Ovary (tissue), 9 donors: Measurements from ENCODE around the gene BASP1. TPM values are rescaled to one million over a fixed set of nuclear protein-coding genes. Genes with fewer than 3 reads are reported as not detected.

ENCODE experiments used
- DNase-seq, 5 donors: peaks; one replicate each; pipeline ENCODE4 v3.0.0-alpha.2; 2019 to 2020
- H3K27ac ChIP-seq, 2 donors: fragments of 200-600 bp; one replicate each; pipeline versions ENCODE4 v1.5.1 to v1.8.0; 2019 to 2022
- H3K27me3 ChIP-seq: fragments of 200-600 bp; one replicate; pipeline ENCODE4 v1.8.0; 2022
- H3K36me3 ChIP-seq: fragments of 200-600 bp; sonication (generic); one replicate; pipeline ENCODE4 v1.5.1; 2019
- H3K4me1 ChIP-seq: one replicate; pipeline ENCODE4 v1.8.1; 2013; ENCODE audit warnings: mild to moderate bottlenecking, moderate library complexity; ENCODE audit not compliant: insufficient read depth
- H3K4me3 ChIP-seq: fragments of 200-600 bp; sonication (generic); one replicate; pipeline ENCODE4 v1.5.1; 2017
- H3K9me3 ChIP-seq, 2 donors: fragments of 200-600 bp in 1 of 2; sonication (generic) in 1 of 2; one replicate each; pipeline versions ENCODE4 v1.5.1 to v1.8.1; 2013 to 2019; ENCODE audit warnings: mild to moderate bottlenecking in 1 of 2, moderate library complexity in 1 of 2
- CTCF ChIP-seq, 3 donors: fragments of 450-650 bp in 2 of 3; fragments of 200-600 bp in 1 of 3; IDR thresholded peaks; one replicate each; pipeline versions ENCODE4 v1.5.1 to v1.8.0; 2016 to 2022; ENCODE audit warnings: antibody characterized with exemption in 3 of 3, mild to moderate bottlenecking in 1 of 3
- EP300 ChIP-seq: sonication (generic); formaldehyde crosslinking; IDR thresholded peaks from one replicate; pipeline ENCODE4 v1.6.1; 2017; ENCODE audit warnings: antibody characterized with exemption
- POLR2A ChIP-seq: fragments of 450-650 bp; IDR thresholded peaks from one replicate; pipeline ENCODE4 v1.6.1; 2017; ENCODE audit warnings: antibody characterized with exemption, mild to moderate bottlenecking, moderate library complexity
- WGBS, 3 donors: extraction: QIAGEN DNeasy Blood & Tissue Kit in 1 of 3; methylation state at CpG; one replicate each; pipeline versions ENCODE4 v1.1.5 to v1.1.7; 2013 to 2017; 5-methylcytosine and 5-hydroxymethylcytosine counted together
- intact Hi-C, 4 donors: fragments of 100-400 bp; cut with DNase I; formaldehyde crosslinking; loops; one replicate each; pipeline versions ENCODE4 v1.11.0 to v1.15.1; 2022 to 2023
- polyA plus RNA-seq, 2 donors: library from polyadenylated mRNA; stranded (reverse); fragments of 200-250 nt in 1 of 2; fragments of 350-450 nt in 1 of 2; fragmentation: Illumina TruSeq in 1 of 2; extraction: RNeasy Lipid Tissue Mini Kit (QIAGEN cat#74804) in 1 of 2; gene quantifications; one replicate each; pipeline ENCODE4 v1.2.3, GENCODE V29; 2013 to 2014
- total RNA-seq, 7 donors: library from RNA; depleted of rRNA in 2 of 7; stranded (reverse); fragments of >200 nt in 2 of 7; fragmentation: NEBNext Ultra II Directional in 3 of 7; extraction: Animal tissue kit (Norgen Biotek cat#: 25700) in 3 of 7; gene quantifications; one replicate each; pipeline versions ENCODE4 v1.1.0 to v1.2.4, GENCODE V29; 2016 to 2023
- donor health status: DM: no; HTN: no; CAD: no; lungs with moderate emphysema.
- donor health status: DM: no; HTN: no; CAD: no.
- donor health status: Bipolar disorder and iron deficiency.
- donor health status: DM: yes; HTN: yes; CAD: no.
- donor health status: DM: no; HTN: no; CAD: no.
- donor health status: DM: yes; HTN: yes; CAD: no.

BASP1 gene
- total and polyA plus RNA-seq, 9 donors: 18.0 to 59.5 (median 38.7) TPM

- H3K9me3 ChIP-seq: no peaks in the 10 kb centered on the region
- no peaks in the 10 kb centered on the region for H3K27me3 ChIP-seq
- no peaks in the 10 kb centered on the region for H3K4me1 ChIP-seq
- intact Hi-C loops: no loop called here
- TF ChIP-seq CTCF (IDR thresholded peaks at IDR 0.05) (no peak), POLR2A (no peak), EP300 (no peak)
- H3K4me3 ChIP-seq: no peak overlapping the region
- H3K36me3 ChIP-seq: no peaks in the 10 kb centered on the region
- no peak for DNase-seq
- no peak overlapping the region for H3K27ac ChIP-seq
- WGBS, 3 donors: 74 to 78% (median 76%) methylated on average over 4 of the region's 4 CpGs
These were observed 70.2 kb downstream of the BASP1 start for GRCh38 chr5:17287501-17288155.

GRCh38 chr5:17288570-17288969, 71.1 kb downstream of the BASP1 start:
- Histone ChIP-seq H3K4me3 (no peak overlapping the region), H3K27ac (no peak overlapping the region), H3K9me3 (no peaks in the 10 kb centered on the region), H3K27me3 (no peaks in the 10 kb centered on the region), H3K4me1 (no peaks in the 10 kb centered on the region), H3K36me3 (no peaks in the 10 kb centered on the region)
- WGBS, 3 donors: 89 to 91% (median 89%) methylated on average over 3 of the region's 3 CpGs
- DNase-seq: no peak
- no peak for TF ChIP-seq POLR2A
- no peak for TF ChIP-seq CTCF (IDR thresholded peaks at IDR 0.05)
- TF ChIP-seq EP300: no peak
- intact Hi-C loops: no loop called here

- WGBS, 3 donors: 73 to 79% (median 76%) methylated on average over 16 of the region's 16 CpGs
- no peak for DNase-seq
- Histone ChIP-seq H3K9me3 (no peaks in the 10 kb centered on the region), H3K4me3 (no peak overlapping the region), H3K27me3 (no peaks in the 10 kb centered on the region), H3K27ac (no peak overlapping the region), H3K4me1 (no peaks in the 10 kb centered on the region), H3K36me3 (no peaks in the 10 kb centered on the region)
- intact Hi-C loops: no loop called here
- no peak for TF ChIP-seq CTCF (IDR thresholded peaks at IDR 0.05)
- TF ChIP-seq POLR2A: no peak
- TF ChIP-seq EP300: no peak
These were observed 72.5 kb downstream of the BASP1 start for GRCh38 chr5:17289681-17290539.

- no peak for DNase-seq
- H3K27me3 ChIP-seq: no peaks in the 10 kb centered on the region
- intact Hi-C loops: no loop called here
- TF ChIP-seq POLR2A: no peak
- TF ChIP-seq EP300: no peak
- no peak for TF ChIP-seq CTCF (IDR thresholded peaks at IDR 0.05)
- no peak overlapping the region for H3K27ac ChIP-seq
- no peaks in the 10 kb centered on the region for H3K36me3 ChIP-seq
- no peak overlapping the region for H3K4me3 ChIP-seq
- H3K4me1 ChIP-seq: no peaks in the 10 kb centered on the region
- 79 to 83% (median 80%) methylated on average over 9 of the region's 9 CpGs for WGBS, 3 donors
- no peaks in the 10 kb centered on the region for H3K9me3 ChIP-seq
These were observed 73.1 kb downstream of the BASP1 start for GRCh38 chr5:17290540-17290974.
